ENCODE measurements around the gene GABRB1.

- TF ChIP-seq GATA2 (IDR thresholded peaks at IDR 0.05; ENCODE audit: low read depth, low read length) (no peak), GATA3 (IDR thresholded peaks at IDR 0.05; ENCODE audit: low read depth, low read length) (no peak)
These were observed 75.2 kb downstream of the GABRB1 start for GRCh38 chr4:47106561-47106960.
